Colonic mucosa (tissue), 4 donors: ENCODE results near the gene GIMAP7. TPM values are rescaled to one million over a fixed set of nuclear protein-coding genes. Genes with fewer than 3 reads are reported as not detected.

Experiments
- DNase-seq: peaks from one replicate; pipeline ENCODE4 v3.0.0-alpha.2; 2020
- H3K27ac ChIP-seq: fragments of 200-600 bp; one replicate; pipeline ENCODE4 v1.8.0; 2021
- H3K27me3 ChIP-seq: fragments of 200-600 bp; one replicate; pipeline ENCODE4 v1.8.0; 2021
- H3K36me3 ChIP-seq: fragments of 200-600 bp; one replicate; pipeline ENCODE4 v1.8.0; 2021
- H3K4me1 ChIP-seq: fragments of 200-600 bp; one replicate; pipeline ENCODE4 v1.8.0; 2021; ENCODE audit warnings: mild to moderate bottlenecking
- H3K4me3 ChIP-seq: fragments of 200-600 bp; one replicate; pipeline ENCODE4 v1.8.0; 2021
- H3K9ac ChIP-seq, 2 donors: one replicate each; pipeline ENCODE4 v1.7.0; 2013; ENCODE audit warnings: control low read depth in 2 of 2, low read depth in 2 of 2, low read length in 2 of 2
- H3K9me3 ChIP-seq: fragments of 200-600 bp; one replicate; pipeline ENCODE4 v1.8.0; 2021
- CTCF ChIP-seq: fragments of 200-600 bp; IDR thresholded peaks from one replicate; pipeline ENCODE4 v1.8.0; 2022; ENCODE audit warnings: antibody characterized with exemption, mild to moderate bottlenecking
- intact Hi-C: fragments of 100-400 bp; cut with DNase I; formaldehyde crosslinking; loops from one replicate; pipeline ENCODE4 v1.14.1; 2022
- total RNA-seq, 2 donors: library from RNA; stranded (reverse); fragmentation: NEBNext Ultra II Directional in 1 of 2; extraction: Animal tissue kit (Norgen Biotek cat#: 25700) in 1 of 2; gene quantifications; one replicate each; pipeline ENCODE4 v1.2.1, GENCODE V29; 2021
- donor health status: healthy.
- donor health status: DM: no; HTN: no; CAD: no.
- donor health status: DM: no; HTN: no; CAD: no.

GIMAP7 gene
- total RNA-seq, 2 donors from 2014 or later = 4.8 to 5.6 TPM

GRCh38 chr7:150502519-150502918 lies 12.2 kb upstream of the GIMAP7 start:
- Histone ChIP-seq H3K27ac (peak overlapping the region; percentile 25), H3K36me3 (no peaks in the 10 kb centered on the region), H3K9ac (no peak overlapping the region), H3K9me3 (no peaks in the 10 kb centered on the region), H3K27me3 (no peaks in the 10 kb centered on the region), H3K4me1 (no peaks in the 10 kb centered on the region), H3K4me3 (no peak overlapping the region)
- TF ChIP-seq CTCF = no peak
- intact Hi-C loops = no loop called here
- DNase-seq = no peak

- no peak overlapping the region for H3K27ac ChIP-seq
- H3K9me3 ChIP-seq = no peaks in the 10 kb centered on the region
- H3K27me3 ChIP-seq = no peaks in the 10 kb centered on the region
- DNase-seq = no peak
- H3K36me3 ChIP-seq = no peaks in the 10 kb centered on the region
- H3K4me1 ChIP-seq = no peaks in the 10 kb centered on the region
- no peak overlapping the region for H3K4me3 ChIP-seq
- intact Hi-C loops = no loop called here
- no peak for TF ChIP-seq CTCF
- H3K9ac ChIP-seq = no peak overlapping the region
Observed at GRCh38 chr7:150503155-150503554, 11.5 kb upstream of the GIMAP7 start.

- no peaks in the 10 kb centered on the region for H3K36me3 ChIP-seq
- no peaks in the 10 kb centered on the region for H3K27me3 ChIP-seq
- H3K4me3 ChIP-seq = no peak overlapping the region
- no peaks in the 10 kb centered on the region for H3K4me1 ChIP-seq
- intact Hi-C loops = no loop called here
- H3K27ac ChIP-seq = no peak overlapping the region
- no peak for TF ChIP-seq CTCF
- no peaks in the 10 kb centered on the region for H3K9me3 ChIP-seq
- no peak for DNase-seq
- no peak overlapping the region for H3K9ac ChIP-seq
Observed at GRCh38 chr7:150503581-150503980, 11.1 kb upstream of the GIMAP7 start.

- no peaks in the 10 kb centered on the region for H3K4me1 ChIP-seq
- H3K27me3 ChIP-seq = no peaks in the 10 kb centered on the region
- TF ChIP-seq CTCF = no peak
- no peaks in the 10 kb centered on the region for H3K9me3 ChIP-seq
- intact Hi-C loops = no loop called here
- no peak overlapping the region for H3K9ac ChIP-seq
- H3K36me3 ChIP-seq = no peaks in the 10 kb centered on the region
- H3K4me3 ChIP-seq = no peak overlapping the region
- no peak overlapping the region for H3K27ac ChIP-seq
- DNase-seq = no peak
Observed at GRCh38 chr7:150507947-150508602, 6.6 kb upstream of the GIMAP7 start.

GRCh38 chr7:150511048-150511447 lies 3.6 kb upstream of the GIMAP7 start:
- H3K27me3 ChIP-seq = no peaks in the 10 kb centered on the region
- DNase-seq = no peak
- H3K9ac ChIP-seq = no peak overlapping the region
- no peak overlapping the region for H3K4me3 ChIP-seq
- intact Hi-C loops = no loop called here
- H3K27ac ChIP-seq = no peak overlapping the region
- H3K36me3 ChIP-seq = no peaks in the 10 kb centered on the region
- TF ChIP-seq CTCF = no peak
- H3K9me3 ChIP-seq = no peaks in the 10 kb centered on the region
- H3K4me1 ChIP-seq = no peaks in the 10 kb centered on the region
